Naive thymus-derived CD4-positive, alpha-beta T cell (primary cell): Measurements from ENCODE around the gene TP53I11. TPM values are rescaled to one million over a fixed set of nuclear protein-coding genes. Genes with fewer than 3 reads are reported as not detected.

ENCODE experiments used
- ATAC-seq: fragments of 150-1000 bp; cut with Tn5 transposase; 2 replicates; pipeline ENCODE4 v1.10.0; 2021; ENCODE audit warnings: mild to moderate bottlenecking, moderate library complexity
- CTCF ChIA-PET: fragments of 350-600 bp; sonication (Branson Sonifier 250); formaldehyde crosslinking; loops from one replicate; lab custom pipeline; 2021; ENCODE audit warnings: antibody characterized with exemption; lab: Charles Lee
- POLR2A ChIA-PET: fragments of 350-600 bp; sonication (Branson Sonifier 250); formaldehyde crosslinking; loops from one replicate; lab custom pipeline; 2021; ENCODE audit warnings: antibody characterized with exemption, inconsistent platforms; lab: Charles Lee
- DNase-seq, 9 donors: peaks; one replicate each; pipeline versions ENCODE4 v3.0.0 to v3.0.0-alpha.2; 2020 to 2022; ENCODE audit warnings: mixed read lengths in 1 of 9
- H3K27ac ChIP-seq: one replicate; pipeline ENCODE4 v1.7.0; 2013; ENCODE audit warnings: mild to moderate bottlenecking, low read depth, low read length, moderate library complexity
- H3K27me3 ChIP-seq, 2 donors: one replicate each; pipeline ENCODE4 v1.7.0; 2013; ENCODE audit warnings: low read length in 2 of 2, mild to moderate bottlenecking in 2 of 2, moderate library complexity in 2 of 2; ENCODE audit not compliant: control insufficient read depth in 2 of 2, insufficient read depth in 2 of 2
- H3K36me3 ChIP-seq, 3 experiments: 1 replicate in 2 of 3; 2 replicates in 1 of 3; pipeline ENCODE4 v1.7.0; 2013; ENCODE audit warnings: low read length in 3 of 3, mild to moderate bottlenecking in 3 of 3, moderate library complexity in 1 of 3; ENCODE audit not compliant: insufficient read depth in 3 of 3, control insufficient read depth in 2 of 3
- H3K4me1 ChIP-seq, 2 donors: one replicate each; pipeline ENCODE4 v1.7.0; 2013; ENCODE audit warnings: low read length in 2 of 2, mild to moderate bottlenecking in 2 of 2, moderate library complexity in 1 of 2; ENCODE audit not compliant: control insufficient read depth in 2 of 2, insufficient read depth in 2 of 2
- H3K4me3 ChIP-seq: 2 replicates; pipeline ENCODE4 v1.7.0; 2013; ENCODE audit warnings: mild to moderate bottlenecking, low read length
- H3K9me3 ChIP-seq, 3 experiments: 1 replicate in 2 of 3; 2 replicates in 1 of 3; pipeline ENCODE4 v1.7.0; 2013; ENCODE audit warnings: low read length in 3 of 3; ENCODE audit not compliant: control insufficient read depth in 2 of 3
- H3K27ac Mint-ChIP-seq, 9 donors: one replicate each; pipeline ENCODE4 v1.8.0; 2020 to 2022; ENCODE audit warnings: mixed read lengths in 9 of 9, mild to moderate bottlenecking in 8 of 9, moderate library complexity in 5 of 9, inconsistent platforms in 2 of 9
- H3K27me3 Mint-ChIP-seq, 5 donors: one replicate each; pipeline ENCODE4 v1.8.0; 2021 to 2022; ENCODE audit warnings: mixed read lengths in 5 of 5, mild to moderate bottlenecking in 1 of 5
- H3K36me3 Mint-ChIP-seq, 5 donors: one replicate each; pipeline ENCODE4 v1.8.0; 2020 to 2022; ENCODE audit warnings: mixed read lengths in 5 of 5, mild to moderate bottlenecking in 3 of 5, inconsistent platforms in 1 of 5
- H3K4me1 Mint-ChIP-seq, 7 donors: one replicate each; pipeline ENCODE4 v1.8.0; 2020 to 2022; ENCODE audit warnings: mixed read lengths in 7 of 7, mild to moderate bottlenecking in 3 of 7, inconsistent platforms in 1 of 7
- H3K4me3 Mint-ChIP-seq, 10 donors: one replicate each; pipeline ENCODE4 v1.8.0; 2020 to 2022; ENCODE audit warnings: mild to moderate bottlenecking in 10 of 10, mixed read lengths in 10 of 10, moderate library complexity in 6 of 10, inconsistent platforms in 2 of 10
- H3K9me3 Mint-ChIP-seq, 11 donors: one replicate each; pipeline ENCODE4 v1.8.0; 2020 to 2022; ENCODE audit warnings: mixed read lengths in 11 of 11, mild to moderate bottlenecking in 4 of 11, inconsistent platforms in 1 of 11, moderate library complexity in 1 of 11
- intact Hi-C, 2 donors: fragments of 100-400 bp; cut with micrococcal nuclease; formaldehyde crosslinking; loops; one replicate each; pipeline ENCODE4 v1.15.1; 2023
- polyA plus RNA-seq, 2 donors: library from polyadenylated mRNA; unstranded; fragments of 300-500 nt; fragmentation: Illumina TruSeq; gene quantifications; one replicate each; pipeline ENCODE4 v1.2.3, GENCODE V29; 2021
- total RNA-seq, 6 experiments: library from RNA in 5 of 6; stranded (reverse) in 5 of 6; gene quantifications; 1 replicate in 5 of 6; 2 replicates in 1 of 6; pipeline ENCODE4 v1.2.3 and lab custom pipeline; 2021 to 2026

TP53I11 gene
- total and polyA plus RNA-seq, 7 experiments from 2014 or later: 0.35 to 7.6 (median 1.2) TPM

DNA sequence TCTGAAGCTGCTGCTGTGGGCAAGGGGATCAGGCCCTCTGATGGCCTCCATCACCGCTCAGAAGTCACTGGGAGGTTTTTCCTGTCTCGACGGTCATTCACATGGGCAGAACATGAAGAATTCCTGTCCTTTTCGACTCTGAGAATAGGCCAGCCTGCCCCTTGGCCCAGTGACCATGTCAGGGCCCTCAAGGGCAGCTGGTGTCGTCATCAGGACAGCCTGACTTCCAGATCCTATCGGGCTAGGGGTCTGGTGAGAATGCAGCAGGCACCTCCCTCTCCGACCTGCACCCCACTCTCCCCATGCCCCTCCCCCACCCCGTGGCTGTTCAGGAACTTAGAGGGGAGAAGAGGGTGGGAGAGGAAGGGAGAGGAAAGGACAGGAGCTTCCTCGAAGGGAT, 3.6 kb downstream of the TP53I11 start:
- no peak for DNase-seq
- ATAC-seq: no peak
- peaks cover 0 to 38% (median 0%) of the 10 kb centered on the region in 5 donors for H3K27me3 Mint-ChIP-seq

DNA sequence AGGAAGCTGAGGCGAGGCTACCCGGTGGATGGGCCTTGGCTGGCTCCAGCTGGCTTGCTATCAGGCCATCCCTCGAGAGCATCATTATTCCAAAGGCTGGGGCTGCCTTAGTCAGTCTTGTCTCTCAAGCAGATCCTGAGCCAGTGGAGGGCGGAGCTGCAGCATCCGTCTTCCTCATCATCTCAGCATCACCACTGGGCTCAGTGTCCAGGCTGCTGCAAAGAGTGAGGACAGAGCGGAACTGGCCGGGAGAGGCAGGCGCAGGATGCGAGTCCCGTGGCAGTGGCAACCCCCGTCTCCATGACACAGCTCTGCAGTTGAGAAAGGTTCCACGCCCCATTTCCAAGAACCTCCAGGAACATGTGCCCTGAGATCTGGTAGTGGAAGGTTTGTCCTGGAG, 4.4 kb downstream of the TP53I11 start:
- no peaks in the 10 kb centered on the region for H3K27me3 ChIP-seq
- no peak for ATAC-seq
- intact Hi-C loops: no loop called here

More for the DNA sequence above, 3.6 kb downstream of the TP53I11 start:
- H3K9me3 ChIP-seq: no peaks in the 10 kb centered on the region
- peak overlapping the region in 1 of 10 donors; percentile 38 for H3K4me3 Mint-ChIP-seq
- intact Hi-C loops: no loop called here
- ChIA-PET CTCF (interaction anchor here (1.0 kb wide), 1 partner anchor 157 kb away, joined by 5 read pairs; no protein-coding TSS in a partner anchor), POLR2A (no interaction called here)
- H3K4me3 ChIP-seq: no peak overlapping the region
- H3K4me1 ChIP-seq: peaks cover 0 to 11% of the 10 kb centered on the region in 2 donors
- no peaks in the 10 kb centered on the region for H3K27me3 ChIP-seq
- peaks cover 4 to 25% (median 10%) of the 10 kb centered on the region in 7 donors for H3K4me1 Mint-ChIP-seq
- no peaks in the 10 kb centered on the region for H3K36me3 ChIP-seq
- H3K36me3 Mint-ChIP-seq: no peaks in the 10 kb centered on the region
- H3K27ac ChIP-seq: no peak overlapping the region
- H3K9me3 Mint-ChIP-seq: peaks cover 0 to 1% (median 0%) of the 10 kb centered on the region in 11 donors
- H3K27ac Mint-ChIP-seq: peak overlapping the region in 1 of 9 donors; percentile 23

DNA sequence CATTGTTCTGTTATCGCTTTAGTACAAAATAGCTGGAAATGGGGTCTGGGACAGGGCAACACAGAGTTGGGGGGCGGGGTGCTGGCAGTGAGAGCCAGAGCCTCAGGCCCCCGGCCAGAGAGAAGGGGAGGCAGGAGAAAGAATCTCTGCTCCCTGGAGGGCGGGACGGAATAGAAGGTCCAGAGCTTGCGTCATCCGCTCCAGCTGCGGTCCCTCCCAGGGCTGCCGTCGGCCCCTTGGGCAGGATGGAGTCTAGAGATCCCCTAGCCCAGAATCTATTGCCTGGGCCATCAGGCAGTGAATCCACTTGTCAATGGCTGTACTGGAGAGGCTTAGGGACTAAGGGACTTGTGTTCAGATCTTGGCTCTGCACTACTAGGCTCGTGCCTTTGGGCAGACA, 5.0 kb downstream of the TP53I11 start:
- ChIA-PET CTCF (interaction anchor here (1.1 kb wide), 1 partner anchor 10 kb away, joined by 5 read pairs; no protein-coding TSS in a partner anchor), POLR2A (no interaction called here)
- Mint-ChIP-seq H3K36me3 (no peaks in the 10 kb centered on the region), H3K9me3 (peaks cover 0 to 3% (median 0%) of the 10 kb centered on the region in 11 donors), H3K27ac (no peak overlapping the region), H3K4me3 (no peak overlapping the region), H3K27me3 (peaks cover 0 to 27% (median 0%) of the 10 kb centered on the region in 5 donors), H3K4me1 (peaks cover 0 to 28% (median 10%) of the 10 kb centered on the region in 7 donors)
- Histone ChIP-seq H3K27ac (no peak overlapping the region), H3K9me3 (no peaks in the 10 kb centered on the region), H3K4me3 (no peak overlapping the region), H3K27me3 (no peaks in the 10 kb centered on the region), H3K36me3 (no peaks in the 10 kb centered on the region), H3K4me1 (peaks cover 0 to 11% of the 10 kb centered on the region in 2 donors)
- no peak for DNase-seq
- intact Hi-C loops: no loop called here
- ATAC-seq: no peak

More for the DNA sequence above, 4.4 kb downstream of the TP53I11 start:
- Mint-ChIP-seq H3K27ac (no peak overlapping the region), H3K4me1 (peaks cover 2 to 28% (median 10%) of the 10 kb centered on the region in 7 donors), H3K27me3 (peaks cover 0 to 30% (median 0%) of the 10 kb centered on the region in 5 donors), H3K36me3 (no peaks in the 10 kb centered on the region), H3K4me3 (peak overlapping the region in 1 of 10 donors; percentile 16), H3K9me3 (peaks cover 0 to 3% (median 0%) of the 10 kb centered on the region in 11 donors)
- Histone ChIP-seq H3K36me3 (no peaks in the 10 kb centered on the region), H3K27ac (no peak overlapping the region), H3K9me3 (no peaks in the 10 kb centered on the region), H3K4me1 (peaks cover 0 to 11% of the 10 kb centered on the region in 2 donors), H3K4me3 (no peak overlapping the region)
- ChIA-PET CTCF (interaction anchor here (1.0 kb wide), 1 partner anchor 158 kb away, joined by 5 read pairs; no protein-coding TSS in a partner anchor), POLR2A (no interaction called here)
- DNase-seq: no peak

DNA sequence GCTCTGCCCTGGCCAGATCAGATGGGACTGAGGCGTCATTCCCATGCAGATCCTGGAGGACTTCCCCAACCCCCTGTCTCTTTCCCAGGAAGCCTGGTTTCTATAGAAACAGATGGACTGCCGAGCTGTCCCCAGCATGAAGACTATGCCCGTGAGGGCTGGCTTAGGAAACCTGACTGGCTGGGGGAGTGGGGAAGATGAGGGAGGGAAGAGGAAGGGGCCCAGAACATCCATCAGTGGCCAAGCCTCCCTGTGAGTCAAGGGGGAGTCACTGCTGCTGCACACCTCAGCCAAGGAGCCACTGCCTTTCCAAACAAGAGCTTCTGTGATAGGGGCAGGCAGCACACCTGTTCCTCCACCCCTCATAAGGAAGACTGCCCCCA, 5.8 kb downstream of the TP53I11 start:
- Histone ChIP-seq H3K9me3 (no peaks in the 10 kb centered on the region), H3K4me1 (peaks cover 0 to 11% of the 10 kb centered on the region in 2 donors), H3K27ac (no peak overlapping the region), H3K4me3 (no peak overlapping the region), H3K27me3 (no peaks in the 10 kb centered on the region), H3K36me3 (no peaks in the 10 kb centered on the region)
- ATAC-seq (no peak), DNase-seq (no peak)
- no peaks in the 10 kb centered on the region for H3K36me3 Mint-ChIP-seq
- no peak overlapping the region for H3K4me3 Mint-ChIP-seq
- ChIA-PET POLR2A (no interaction called here), CTCF (interaction anchor here (1.1 to 1.7 kb wide), 3 partner anchors 9 to 159 kb away, joined by 3 to 7 read pairs (median 5); no protein-coding TSS in a partner anchor)
- H3K9me3 Mint-ChIP-seq: peaks cover 0 to 3% (median 0%) of the 10 kb centered on the region in 11 donors
- no peak overlapping the region for H3K27ac Mint-ChIP-seq
- H3K27me3 Mint-ChIP-seq: peaks cover 0 to 27% (median 0%) of the 10 kb centered on the region in 5 donors
- H3K4me1 Mint-ChIP-seq: peaks cover 0 to 31% (median 10%) of the 10 kb centered on the region in 7 donors
- intact Hi-C loops: no loop called here

DNA sequence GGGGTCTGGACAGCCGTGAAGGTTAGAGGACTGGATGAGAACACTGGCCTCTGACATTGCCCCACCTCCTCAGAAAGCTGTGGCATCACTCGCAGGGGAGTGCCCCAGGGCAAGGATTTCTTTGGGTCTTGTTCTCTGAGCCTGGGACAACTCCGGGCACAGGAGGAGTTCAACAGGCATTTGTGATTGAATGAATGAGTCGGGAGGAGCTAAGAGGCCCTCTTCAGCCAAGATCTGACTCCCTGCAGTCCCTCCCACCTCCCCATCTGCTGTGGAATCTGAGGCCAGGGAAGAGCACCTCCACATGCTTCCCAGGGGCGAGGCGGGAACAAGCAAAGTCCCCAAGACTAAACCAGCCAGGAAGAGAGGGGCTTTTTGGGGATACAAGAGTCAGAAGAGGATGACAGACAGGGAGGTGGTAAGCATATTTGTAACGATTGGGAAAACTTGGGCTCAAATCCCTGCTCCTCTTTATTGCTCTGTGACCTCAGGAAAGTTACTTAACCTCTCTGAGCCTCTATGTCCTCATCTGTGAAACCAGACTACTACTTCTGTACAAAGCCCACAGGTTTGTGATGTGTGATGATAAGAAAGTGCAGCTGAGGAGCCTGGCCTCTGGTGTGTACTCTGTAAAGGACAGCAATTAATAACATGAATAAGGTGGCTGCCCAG, 6.4 kb downstream of the TP53I11 start:
- H3K27ac Mint-ChIP-seq: peak overlapping the region in 1 of 9 donors; percentile 24
- Histone ChIP-seq H3K27me3 (no peaks in the 10 kb centered on the region), H3K36me3 (no peaks in the 10 kb centered on the region), H3K4me3 (no peak overlapping the region), H3K27ac (no peak overlapping the region), H3K9me3 (no peaks in the 10 kb centered on the region), H3K4me1 (peaks cover 0 to 11% of the 10 kb centered on the region in 2 donors)
- POLR2A ChIA-PET: no interaction called here
- ATAC-seq: no peak
- peaks cover 0 to 30% (median 10%) of the 10 kb centered on the region in 7 donors for H3K4me1 Mint-ChIP-seq
- CTCF ChIA-PET: interaction anchor here (1.1 to 1.7 kb wide), 2 partner anchors 17 to 160 kb away, joined by 3 to 7 read pairs; no protein-coding TSS in a partner anchor
- intact Hi-C loops: no loop called here
- no peak overlapping the region for H3K4me3 Mint-ChIP-seq
- peaks cover 0 to 26% (median 0%) of the 10 kb centered on the region in 5 donors for H3K27me3 Mint-ChIP-seq
- H3K9me3 Mint-ChIP-seq: peaks cover 0 to 3% (median 0%) of the 10 kb centered on the region in 11 donors
- no peak for DNase-seq
- H3K36me3 Mint-ChIP-seq: no peaks in the 10 kb centered on the region

DNA sequence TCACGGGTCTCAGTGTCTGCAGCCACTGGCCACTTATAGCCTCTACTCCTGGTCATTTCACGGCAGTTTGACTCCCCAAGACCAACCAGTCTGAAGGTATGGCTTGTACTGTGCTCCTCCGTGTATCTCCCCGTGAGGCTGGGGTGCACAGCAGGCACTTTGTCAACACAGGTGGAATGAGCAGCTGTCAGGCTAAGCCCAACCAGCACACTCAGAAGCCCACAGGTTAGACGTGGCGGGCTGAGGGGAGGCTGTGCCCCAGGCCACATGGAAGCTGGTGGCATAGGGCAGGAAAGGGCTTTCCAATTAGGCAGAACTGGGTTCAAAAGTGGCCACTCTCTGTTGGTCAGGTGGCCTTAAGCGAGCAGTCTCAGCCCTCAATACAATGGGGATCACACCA, 7.0 kb downstream of the TP53I11 start:
- Mint-ChIP-seq H3K4me3 (peak overlapping the region in 1 of 10 donors; percentile 37), H3K4me1 (peaks cover 0 to 25% (median 10%) of the 10 kb centered on the region in 7 donors), H3K27me3 (peaks cover 0 to 19% (median 0%) of the 10 kb centered on the region in 5 donors), H3K9me3 (peaks cover 0 to 3% (median 0%) of the 10 kb centered on the region in 11 donors), H3K27ac (peak overlapping the region in 3 of 9 donors; percentile 13 to 34 (median 24)), H3K36me3 (no peaks in the 10 kb centered on the region)
- no peak for DNase-seq
- CTCF ChIA-PET: interaction anchor here (1.7 kb wide), 1 partner anchor 160 kb away, joined by 7 read pairs; no protein-coding TSS in a partner anchor
- no peaks in the 10 kb centered on the region for H3K27me3 ChIP-seq
- peaks cover 0 to 9% of the 10 kb centered on the region in 2 donors for H3K4me1 ChIP-seq
- H3K4me3 ChIP-seq: no peak overlapping the region
- no peaks in the 10 kb centered on the region for H3K36me3 ChIP-seq
- intact Hi-C loops: no loop called here
- H3K9me3 ChIP-seq: no peaks in the 10 kb centered on the region
- POLR2A ChIA-PET: no interaction called here
- no peak for ATAC-seq
- H3K27ac ChIP-seq: no peak overlapping the region
